Measurements from ENCODE around the gene TRIP13.

TRIP13 gene

DNA sequence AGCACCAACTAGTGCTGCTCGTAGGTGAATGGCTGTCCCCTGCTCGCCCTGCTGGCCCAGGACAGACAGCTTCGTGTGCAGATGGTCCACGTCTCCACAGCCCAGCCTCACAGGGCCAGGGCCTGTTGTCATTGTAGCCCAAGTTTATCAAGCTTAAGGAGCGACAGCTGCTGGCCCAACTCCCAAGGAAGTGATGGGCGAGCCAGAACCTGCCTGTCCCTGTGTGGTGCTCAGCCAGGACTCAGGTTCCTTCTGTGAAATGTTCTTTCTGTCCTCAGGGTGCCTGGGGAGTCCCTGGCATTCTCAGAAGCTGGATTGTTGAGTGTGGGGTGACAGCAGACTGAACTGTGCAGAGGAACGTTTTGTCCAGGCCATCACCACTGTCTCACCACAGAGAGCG is 16.4 kb downstream of the TRIP13 start:
- ChIA-PET POLR2A (no interaction called here), CTCF (interaction anchor here (1.0 kb wide), 1 partner anchor 258 kb away, joined by 5 read pairs; no protein-coding TSS in a partner anchor)
- Histone ChIP-seq H3K4me1 (ENCODE audit: control insufficient read depth, insufficient read depth, low read length) (no peaks in the 10 kb centered on the region), H3K27ac (ENCODE audit: extremely low read depth, low read depth, low read length) (no peak overlapping the region), H3K9me3 (ENCODE audit: control insufficient read depth, insufficient read depth, low read depth, low read length) (no peaks in the 10 kb centered on the region), H3K4me3 (ENCODE audit: low read depth, low read length) (no peak overlapping the region), H3K36me3 (ENCODE audit: control insufficient read depth in 2 of 2, insufficient read depth in 1 of 2, low read length in 2 of 2) (peaks cover 62 to 96% of the 10 kb centered on the region in 2 experiments)
- TF ChIP-seq ZNF529 (tag by site-specific recombination; IDR thresholded peaks at IDR 0.05; ENCODE audit: insufficient replicate concordance), result no peak
- TF ChIP-seq ZNF544 (tag by site-specific recombination; IDR thresholded peaks at IDR 0.05), result no peak
- no peak for TF ChIP-seq ZNF549 (tag by site-specific recombination; IDR thresholded peaks at IDR 0.05)
- no peak for TF ChIP-seq ZNF501 (tag by site-specific recombination; IDR thresholded peaks at IDR 0.05)
- no peak for TF ChIP-seq ZNF423 (tag by site-specific recombination; IDR thresholded peaks at IDR 0.05)
- no peak for TF ChIP-seq ZNF2 (tag by site-specific recombination; IDR thresholded peaks at IDR 0.05)
- TF ChIP-seq, protein P1, sequence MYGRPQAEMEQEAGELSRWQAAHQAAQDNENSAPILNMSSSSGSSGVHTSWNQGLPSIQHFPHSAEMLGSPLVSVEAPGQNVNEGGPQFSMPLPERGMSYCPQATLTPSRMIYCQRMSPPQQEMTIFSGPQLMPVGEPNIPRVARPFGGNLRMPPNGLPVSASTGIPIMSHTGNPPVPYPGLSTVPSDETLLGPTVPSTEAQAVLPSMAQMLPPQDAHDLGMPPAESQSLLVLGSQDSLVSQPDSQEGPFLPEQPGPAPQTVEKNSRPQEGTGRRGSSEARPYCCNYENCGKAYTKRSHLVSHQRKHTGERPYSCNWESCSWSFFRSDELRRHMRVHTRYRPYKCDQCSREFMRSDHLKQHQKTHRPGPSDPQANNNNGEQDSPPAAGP (tag by site-specific recombination; IDR thresholded peaks at IDR 0.05), result no peak
- no peak for TF ChIP-seq BCL11B (tag by site-specific recombination; IDR thresholded peaks at IDR 0.05; ENCODE audit: low read depth)
- TF ChIP-seq ZBTB7A (tag by site-specific recombination; IDR thresholded peaks at IDR 0.05; ENCODE audit: low read depth), result no peak
- TF ChIP-seq, protein P2, sequence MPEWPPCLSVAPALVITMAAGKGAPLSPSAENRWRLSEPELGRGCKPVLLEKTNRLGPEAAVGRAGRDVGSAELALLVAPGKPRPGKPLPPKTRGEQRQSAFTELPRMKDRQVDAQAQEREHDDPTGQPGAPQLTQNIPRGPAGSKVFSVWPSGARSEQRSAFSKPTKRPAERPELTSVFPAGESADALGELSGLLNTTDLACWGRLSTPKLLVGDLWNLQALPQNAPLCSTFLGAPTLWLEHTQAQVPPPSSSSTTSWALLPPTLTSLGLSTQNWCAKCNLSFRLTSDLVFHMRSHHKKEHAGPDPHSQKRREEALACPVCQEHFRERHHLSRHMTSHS (tag by site-specific recombination; IDR thresholded peaks at IDR 0.05), result no peak
- no peak for TF ChIP-seq KLF9 (tag by site-specific recombination; IDR thresholded peaks at IDR 0.05; ENCODE audit: low read depth)
- no peak for TF ChIP-seq ZNF792 (tag by site-specific recombination; IDR thresholded peaks at IDR 0.05)
- TF ChIP-seq ZNF211 (tag by site-specific recombination; IDR thresholded peaks at IDR 0.05; ENCODE audit: low read depth), result no peak
- TF ChIP-seq ZSCAN16 (tag by site-specific recombination; IDR thresholded peaks at IDR 0.05), result no peak
- no peak for TF ChIP-seq ZNF530 (tag by site-specific recombination; IDR thresholded peaks at IDR 0.05; ENCODE audit: low read depth)
- no peak for TF ChIP-seq SP3 (tag by site-specific recombination; IDR thresholded peaks at IDR 0.05)
- no peak for TF ChIP-seq OVOL3 (tag by site-specific recombination; IDR thresholded peaks at IDR 0.05)
- TF ChIP-seq, protein P3, sequence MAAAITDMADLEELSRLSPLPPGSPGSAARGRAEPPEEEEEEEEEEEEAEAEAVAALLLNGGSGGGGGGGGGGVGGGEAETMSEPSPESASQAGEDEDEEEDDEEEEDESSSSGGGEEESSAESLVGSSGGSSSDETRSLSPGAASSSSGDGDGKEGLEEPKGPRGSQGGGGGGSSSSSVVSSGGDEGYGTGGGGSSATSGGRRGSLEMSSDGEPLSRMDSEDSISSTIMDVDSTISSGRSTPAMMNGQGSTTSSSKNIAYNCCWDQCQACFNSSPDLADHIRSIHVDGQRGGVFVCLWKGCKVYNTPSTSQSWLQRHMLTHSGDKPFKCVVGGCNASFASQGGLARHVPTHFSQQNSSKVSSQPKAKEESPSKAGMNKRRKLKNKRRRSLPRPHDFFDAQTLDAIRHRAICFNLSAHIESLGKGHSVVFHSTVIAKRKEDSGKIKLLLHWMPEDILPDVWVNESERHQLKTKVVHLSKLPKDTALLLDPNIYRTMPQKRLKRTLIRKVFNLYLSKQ (tag by site-specific recombination; IDR thresholded peaks at IDR 0.05; ENCODE audit: borderline replicate concordance), result no peak

DNA sequence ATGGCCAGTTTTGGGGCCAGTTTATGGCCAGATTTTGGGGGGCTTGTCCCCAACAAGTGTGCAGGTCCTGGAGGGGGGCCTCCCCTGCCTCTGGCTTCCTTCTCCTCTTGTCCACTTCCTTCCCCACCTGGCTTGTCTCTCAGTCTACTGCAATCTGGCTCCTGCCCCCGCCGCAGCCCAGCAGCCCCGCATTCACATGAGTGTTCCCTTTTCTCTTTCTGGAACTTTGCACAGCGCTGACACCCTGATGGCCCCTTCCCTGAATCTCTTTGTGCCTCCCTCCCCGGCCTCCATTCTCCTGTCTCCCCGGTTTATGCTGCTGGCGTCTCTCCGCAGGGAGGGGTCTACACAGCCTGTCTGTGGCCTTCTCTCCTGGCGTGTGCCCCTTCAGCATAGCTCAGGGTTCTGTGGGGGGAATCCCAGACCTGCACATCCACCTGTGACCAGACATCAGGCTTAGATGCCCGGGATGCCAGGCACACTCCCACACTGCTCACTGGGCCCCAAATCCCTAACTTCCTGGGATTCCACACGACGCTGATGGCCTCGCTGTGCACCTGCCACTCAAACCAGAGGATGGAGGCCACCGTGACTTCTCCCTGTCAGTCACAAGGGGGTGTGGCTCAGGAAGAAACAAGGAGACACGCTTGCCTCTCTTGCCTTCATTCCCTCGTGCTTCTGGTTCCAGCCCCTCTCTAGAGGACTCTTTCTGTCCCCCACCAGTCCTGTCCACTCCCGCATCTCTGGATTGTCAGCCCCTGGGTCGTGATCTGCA is 17.5 kb downstream of the TRIP13 start:
- Histone ChIP-seq H3K4me3 (ENCODE audit: low read depth, low read length) (no peak overlapping the region), H3K9me3 (ENCODE audit: control insufficient read depth, insufficient read depth, low read depth, low read length) (no peaks in the 10 kb centered on the region), H3K4me1 (ENCODE audit: control insufficient read depth, insufficient read depth, low read length) (no peaks in the 10 kb centered on the region), H3K27ac (ENCODE audit: extremely low read depth, low read depth, low read length) (no peak overlapping the region), H3K36me3 (ENCODE audit: control insufficient read depth in 2 of 2, insufficient read depth in 1 of 2, low read length in 2 of 2) (peaks cover 62 to 96% of the 10 kb centered on the region in 2 experiments)
- no peak for TF ChIP-seq KLF1 (tag by site-specific recombination; IDR thresholded peaks at IDR 0.05)
- ChIA-PET POLR2A (interaction anchor here (1.0 kb wide), 1 partner anchor 18 kb away, joined by 4 read pairs; the partner anchor contains the start of genes BRD9 and TRIP13), CTCF (interaction anchor here (0.6 kb wide), 1 partner anchor 869 kb away, joined by 3 read pairs; no protein-coding TSS in a partner anchor)

Data from HEK293 (cell line).